ENCODE measurements around the gene OR1E1. TPM values are rescaled to one million over a fixed set of nuclear protein-coding genes. Genes with fewer than 3 reads are reported as not detected.

The OR1E1 gene, protein sequence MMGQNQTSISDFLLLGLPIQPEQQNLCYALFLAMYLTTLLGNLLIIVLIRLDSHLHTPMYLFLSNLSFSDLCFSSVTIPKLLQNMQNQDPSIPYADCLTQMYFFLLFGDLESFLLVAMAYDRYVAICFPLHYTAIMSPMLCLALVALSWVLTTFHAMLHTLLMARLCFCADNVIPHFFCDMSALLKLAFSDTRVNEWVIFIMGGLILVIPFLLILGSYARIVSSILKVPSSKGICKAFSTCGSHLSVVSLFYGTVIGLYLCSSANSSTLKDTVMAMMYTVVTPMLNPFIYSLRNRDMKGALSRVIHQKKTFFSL
- not detected in 2 replicates for total RNA-seq

DNA sequence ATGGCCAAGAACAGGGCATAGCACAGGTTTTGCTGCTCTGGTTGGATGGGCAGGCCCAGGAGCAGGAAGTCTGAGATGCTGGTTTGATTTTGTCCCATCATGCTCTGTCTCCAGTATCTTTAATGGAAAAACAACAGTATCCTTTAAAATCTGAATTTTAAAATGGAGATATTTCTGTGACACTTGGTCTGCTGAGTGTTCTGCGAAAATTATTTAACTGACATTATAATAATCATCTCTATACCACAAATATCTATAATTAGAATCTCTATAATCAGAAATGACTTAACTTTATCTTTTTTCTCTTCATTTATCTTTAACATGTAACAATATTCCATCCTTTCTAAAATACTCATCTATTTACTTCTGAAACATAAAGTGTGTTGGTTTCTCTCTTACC is at the start of gene OR1E1:
OR1E1 (minus strand) TSS at position 101 of the 400 bp plus-strand sequence; CDS start at position 101, 0 bp downstream.

DNA sequence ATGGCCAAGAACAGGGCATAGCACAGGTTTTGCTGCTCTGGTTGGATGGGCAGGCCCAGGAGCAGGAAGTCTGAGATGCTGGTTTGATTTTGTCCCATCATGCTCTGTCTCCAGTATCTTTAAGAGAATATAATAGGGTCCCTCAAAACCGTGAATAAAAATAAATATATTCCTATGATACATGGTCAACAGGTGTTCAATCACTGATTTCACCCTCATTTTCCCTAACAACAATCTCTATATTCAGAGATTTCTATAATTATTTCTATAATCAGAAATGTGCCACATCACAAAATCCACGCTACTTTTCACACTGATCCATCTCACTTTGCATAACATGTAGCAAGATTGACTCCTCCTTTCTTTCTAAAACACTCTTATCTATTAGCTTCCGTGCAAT is 35.5 kb upstream of the OR1E1 start, which contains the start of gene OR1E2:
OR1E2 (minus strand) TSS at position 101 of the 400 bp plus-strand sequence; CDS start at position 101, 0 bp downstream.

DNA sequence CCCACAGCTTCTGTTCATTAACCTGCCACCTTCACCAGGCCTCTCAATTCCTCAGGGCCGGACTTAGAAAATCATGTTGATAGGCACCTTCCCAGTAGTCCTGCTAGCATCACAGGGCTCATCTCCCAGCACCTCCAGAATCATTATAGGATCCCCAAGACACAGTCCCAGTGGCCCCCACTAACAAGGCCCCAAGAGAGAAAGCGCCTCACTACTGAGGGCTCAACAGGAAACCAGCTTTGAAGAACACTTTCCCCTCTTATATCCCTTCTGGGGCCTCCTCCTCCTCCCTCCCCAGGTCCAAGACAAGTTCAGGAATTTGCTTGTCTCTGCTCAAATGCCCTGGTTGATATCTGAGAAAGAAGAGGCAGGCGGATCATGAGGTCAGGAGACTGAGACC is 12.9 kb upstream of the OR1E1 start, which contains the start of gene OR3A3:
OR3A3 (plus strand) TSS at position 301 of the 400 bp plus-strand sequence.

DNA sequence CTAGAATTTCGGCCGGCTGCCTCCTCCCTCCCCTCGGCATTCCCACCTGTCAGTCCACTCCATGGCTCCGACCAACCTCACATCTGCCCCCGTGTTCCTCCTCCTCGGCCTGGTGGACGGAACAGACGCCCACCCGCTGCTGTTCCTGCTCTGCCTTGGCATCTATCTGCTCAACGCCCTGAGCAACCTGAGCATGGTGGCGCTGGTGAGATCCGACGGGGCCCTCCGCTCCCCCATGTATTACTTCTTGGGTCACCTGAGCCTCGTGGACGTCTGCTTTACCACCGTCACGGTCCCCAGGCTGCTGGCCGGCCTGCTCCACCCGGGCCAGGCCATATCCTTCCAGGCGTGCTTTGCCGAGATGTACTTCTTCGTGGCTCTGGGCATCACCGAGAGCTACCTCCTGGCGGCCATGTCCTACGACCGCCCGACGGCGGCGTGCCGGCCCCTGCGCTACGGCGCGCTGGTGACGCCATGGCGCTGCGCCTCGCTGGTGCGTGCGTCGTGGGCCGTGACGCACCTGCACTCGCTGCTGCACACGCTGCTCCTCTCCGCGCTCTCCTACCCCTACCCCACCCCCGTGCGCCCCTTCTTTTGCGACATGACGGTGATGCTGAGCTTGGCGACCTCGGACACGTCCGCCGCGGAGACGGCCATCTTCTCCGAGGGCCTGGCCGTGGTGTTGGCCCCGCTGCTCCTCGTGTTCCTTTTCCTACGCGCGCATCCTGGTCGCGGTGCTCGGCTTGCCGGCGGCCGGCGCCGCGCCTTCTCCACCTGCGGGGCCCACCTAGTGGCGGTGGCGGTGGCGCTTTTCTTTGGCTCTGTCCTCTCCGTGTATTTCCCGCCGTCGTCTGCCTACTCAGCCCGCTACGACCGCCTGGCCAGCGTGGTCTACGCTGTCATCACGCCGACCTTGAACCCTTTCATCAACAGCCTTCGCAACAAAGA is 12.1 kb downstream of the OR1E1 start, which contains the start of gene OR3A2:
OR3A2 (minus strand) TSS at position 440 of the 948 bp plus-strand sequence.

Other genes starting within 250 kb of the OR1E1 start
- not detected in 2 replicates for gene OR1A2, start 200.9 kb downstream of the OR1E1 start, total RNA-seq
- not detected in 2 replicates for gene OR1A1, start 190.7 kb downstream of the OR1E1 start, total RNA-seq
- gene OR3A1, start 100.0 kb downstream of the OR1E1 start, total RNA-seq = not detected in 2 replicates
- not detected in 2 replicates for gene OR3A2, start 12.1 kb downstream of the OR1E1 start, total RNA-seq
- not detected in 2 replicates for gene OR3A3, start 13.0 kb upstream of the OR1E1 start, total RNA-seq
- gene OR1E2, start 35.4 kb upstream of the OR1E1 start, total RNA-seq = not detected in 2 replicates
- gene SPATA22, start 73.4 kb upstream of the OR1E1 start, total RNA-seq = 0.24 TPM in 1 of 2 replicates, not detected in the other
- not detected in 2 replicates for gene ASPA, start 77.6 kb upstream of the OR1E1 start, total RNA-seq
- 0.21 and 9.9 TPM in 2 replicates for gene TRPV3, start 159.4 kb upstream of the OR1E1 start, total RNA-seq
- 0.72 and 1.3 TPM in 2 replicates for gene TRPV1, start 211.0 kb upstream of the OR1E1 start, total RNA-seq
- gene SHPK, start 237.8 kb upstream of the OR1E1 start, total RNA-seq = 7.5 and 7.7 TPM in 2 replicates
- 16.4 and 28.7 TPM in 2 replicates for gene CTNS, start 238.3 kb upstream of the OR1E1 start, total RNA-seq

All from tracheal epithelial cell (primary cell).